ENCODE data around the gene E2F6.

- no peak for TF ChIP-seq BHLHE40 (IDR thresholded peaks at IDR 0.05; ENCODE audit: low read depth, low read length)
- TF ChIP-seq POLR2A (IDR thresholded peaks at IDR 0.05; ENCODE audit: low read depth, low read length) = no peak
- no peak for TF ChIP-seq CTCF (conservative IDR thresholded peaks at IDR 0.05; ENCODE audit: low read depth, low read length)
- no peak for TF ChIP-seq RAD21 (IDR thresholded peaks at IDR 0.05; ENCODE audit: low read length)
- TF ChIP-seq ELK1 (IDR thresholded peaks at IDR 0.05; ENCODE audit: borderline replicate concordance, low read depth, low read length) = no peak
- TF ChIP-seq RFX5 (IDR thresholded peaks at IDR 0.05; ENCODE audit: low read depth, low read length) = no peak
- TF ChIP-seq CEBPB (IDR thresholded peaks at IDR 0.05; ENCODE audit: low read depth, low read length) = no peak
- TF ChIP-seq MAFK (IDR thresholded peaks at IDR 0.05; ENCODE audit: low read depth, low read length) = no peak
- no peak for TF ChIP-seq CHD1 (IDR thresholded peaks at IDR 0.05; ENCODE audit: low read depth, low read length)
- TF ChIP-seq USF2 (IDR thresholded peaks at IDR 0.05; ENCODE audit: low read depth, low read length) = no peak
- no peak for TF ChIP-seq RCOR1 (IDR thresholded peaks at IDR 0.05; ENCODE audit: insufficient replicate concordance, low read length)
Measured at GRCh38 chr2:11495844-11496681, 30.1 kb upstream of the E2F6 start.
